IMR-90 (cell line): ENCODE results near the gene ETFB. TPM values are rescaled to one million over a fixed set of nuclear protein-coding genes. Genes with fewer than 3 reads are reported as not detected.

ENCODE experiments used
- ATAC-seq: fragments of 200-7000 bp; cut with Tn5 transposase; 2 replicates; pipeline ENCODE4 v1.9.1; 2020; ENCODE audit warnings: low read depth, mild to moderate bottlenecking, moderate library complexity
- BruUV-seq: library from RNA; stranded (reverse); fragments of 400-500 nt; replicated peaks from 2 replicates; lab custom pipeline; 2021; lab: Mats Ljungman, UMichigan
- CTCF ChIA-PET: fragments of 300-600 bp; formaldehyde crosslinking; extraction: SDS; loops from one replicate; lab custom pipeline; 2021; ENCODE audit warnings: antibody characterized with exemption; lab: Yijun Ruan, JAX
- POLR2A ChIA-PET: fragments of 300-600 bp; sonication (Branson Sonifier 250); formaldehyde crosslinking; loops from one replicate; lab custom pipeline; 2022; ENCODE audit warnings: antibody characterized with exemption; ENCODE audit not compliant: unreplicated experiment; lab: Charles Lee
- DNase-seq: peaks from one replicate; pipeline ENCODE4 v3.0.0; 2013
- H2AFZ ChIP-seq: replicated peaks from 2 replicates; pipeline ENCODE3; 2013; ENCODE audit warnings: low read length, mild to moderate bottlenecking; ENCODE audit not compliant: poor library complexity
- H2AK5ac ChIP-seq: 2 replicates; pipeline ENCODE4 v1.6.1; 2013; ENCODE audit warnings: low read depth, low read length, inconsistent platforms
- H2AK9ac ChIP-seq: replicated peaks from 2 replicates; pipeline ENCODE3; 2013; ENCODE audit warnings: mild to moderate bottlenecking, low read depth, low read length, moderate library complexity; ENCODE audit not compliant: poor library complexity
- H2BK120ac ChIP-seq: 2 replicates; pipeline ENCODE4 v1.6.1; 2013; ENCODE audit warnings: low read depth, low read length, inconsistent platforms
- H2BK15ac ChIP-seq: 3 replicates; pipeline ENCODE4 v1.6.1; 2013; ENCODE audit warnings: low read depth, low read length, inconsistent platforms
- H2BK20ac ChIP-seq: 2 replicates; pipeline ENCODE4 v1.6.1; 2013; ENCODE audit warnings: low read depth, mild to moderate bottlenecking, inconsistent platforms, low read length, moderate library complexity
- H2BK5ac ChIP-seq: 2 replicates; pipeline ENCODE4 v1.6.1; 2013; ENCODE audit warnings: mild to moderate bottlenecking, low read depth, low read length, inconsistent platforms; ENCODE audit not compliant: poor library complexity, severe bottlenecking
- H3K14ac ChIP-seq: replicated peaks from 2 replicates; pipeline ENCODE4 v1.6.1; 2013; ENCODE audit warnings: low read depth, low read length, inconsistent platforms
- H3K18ac ChIP-seq: 2 replicates; pipeline ENCODE4 v1.6.1; 2013; ENCODE audit warnings: low read depth, low read length, control low read depth
- H3K23ac ChIP-seq: 2 replicates; pipeline ENCODE4 v1.6.1; 2013; ENCODE audit warnings: low read depth, low read length, inconsistent platforms
- H3K27ac ChIP-seq: 2 replicates; pipeline ENCODE4 v1.5.1; 2013; ENCODE audit warnings: mild to moderate bottlenecking, control low read depth, low read length; ENCODE audit not compliant: insufficient read depth
- H3K27me3 ChIP-seq: 2 replicates; pipeline ENCODE4 v1.6.1; 2013; ENCODE audit warnings: low read length; ENCODE audit not compliant: control insufficient read depth, insufficient read depth
- H3K36me3 ChIP-seq: 2 replicates; pipeline ENCODE4 v1.6.1; 2013; ENCODE audit warnings: low read length, mixed read lengths; ENCODE audit not compliant: control insufficient read depth, insufficient read depth
- H3K4ac ChIP-seq: 2 replicates; pipeline ENCODE4 v1.6.1; 2013; ENCODE audit warnings: low read depth, low read length, inconsistent platforms
- H3K4me1 ChIP-seq: 2 replicates; pipeline ENCODE4 v1.6.1; 2013; ENCODE audit warnings: low read length, mixed read lengths; ENCODE audit not compliant: control insufficient read depth, insufficient read depth
- H3K4me2 ChIP-seq: 2 replicates; pipeline ENCODE4 v1.6.1; 2013; ENCODE audit warnings: low read depth, mild to moderate bottlenecking, control low read depth, low read length, moderate library complexity
- H3K4me3 ChIP-seq: 2 replicates; pipeline ENCODE4 v1.5.1; 2013; ENCODE audit warnings: low read depth, mild to moderate bottlenecking, control low read depth, low read length, moderate library complexity; ENCODE audit not compliant: insufficient read depth
- H3K56ac ChIP-seq: 2 replicates; pipeline ENCODE4 v1.6.1; 2013; ENCODE audit warnings: low read length, inconsistent platforms; ENCODE audit not compliant: insufficient read depth; ENCODE audit errors: extremely low read depth
- H3K79me1 ChIP-seq, 2 experiments: 2 replicates each; pipeline ENCODE4 v1.6.1; 2013; ENCODE audit warnings: low read length in 2 of 2, inconsistent platforms in 1 of 2, low read depth in 1 of 2
- H3K9ac ChIP-seq: 2 replicates; pipeline ENCODE4 v1.6.1; 2013; ENCODE audit warnings: low read depth, low read length, control low read depth
- H3K9me1 ChIP-seq: 2 replicates; pipeline ENCODE4 v1.6.1; 2013; ENCODE audit warnings: low read length, inconsistent platforms; ENCODE audit not compliant: insufficient read depth
- H3K9me3 ChIP-seq: 2 replicates; pipeline ENCODE4 v1.6.1; 2013; ENCODE audit warnings: low read length; ENCODE audit not compliant: control insufficient read depth, insufficient read depth
- H4K20me1 ChIP-seq: 2 replicates; pipeline ENCODE4 v1.6.1; 2013; ENCODE audit warnings: low read length, inconsistent platforms; ENCODE audit not compliant: insufficient read depth
- H4K5ac ChIP-seq: 2 replicates; pipeline ENCODE4 v1.6.1; 2013; ENCODE audit warnings: mild to moderate bottlenecking, low read depth, low read length, control low read depth
- H4K8ac ChIP-seq, 2 experiments: 2 replicates each; pipeline ENCODE4 v1.6.1; 2013; ENCODE audit warnings: low read depth in 2 of 2, low read length in 2 of 2, control low read depth in 1 of 2, inconsistent platforms in 1 of 2
- H4K91ac ChIP-seq: 2 replicates; pipeline ENCODE4 v1.6.1; 2013; ENCODE audit warnings: low read depth, low read length, inconsistent platforms; ENCODE audit not compliant: insufficient read depth
- ELK1 ChIP-seq: fragments of 150-350 bp; IDR thresholded peaks from 2 replicates; pipeline ENCODE4 v1.6.1; 2016; ENCODE audit warnings: low read depth, mild to moderate bottlenecking, low read length, moderate library complexity, borderline replicate concordance
- FOS ChIP-seq: fragments of 150-350 bp; IDR thresholded peaks from 2 replicates; pipeline ENCODE4 v1.6.1; 2016; ENCODE audit warnings: low read depth, low read length
- MAFK ChIP-seq: IDR thresholded peaks from 2 replicates; pipeline ENCODE4 v1.6.1; 2012; ENCODE audit warnings: low read depth, low read length, improper control_type of control experiment
- MAZ ChIP-seq: IDR thresholded peaks from 2 replicates; pipeline ENCODE4 v1.6.1; 2012; ENCODE audit warnings: low read depth, mild to moderate bottlenecking, low read length, improper control_type of control experiment, moderate library complexity, borderline replicate concordance
- MXI1 ChIP-seq: IDR thresholded peaks from 2 replicates; pipeline ENCODE4 v1.6.1; 2012; ENCODE audit warnings: low read depth, mild to moderate bottlenecking, low read length, moderate library complexity, borderline replicate concordance
- RAD21 ChIP-seq: IDR thresholded peaks from 2 replicates; pipeline ENCODE4 v1.6.1; 2012; ENCODE audit warnings: low read length, improper control_type of control experiment
- USF2 ChIP-seq: fragments of 150-350 bp; IDR thresholded peaks from 2 replicates; pipeline ENCODE4 v1.6.1; 2017; ENCODE audit warnings: mild to moderate bottlenecking, antibody characterized with exemption, low read length, low read depth
- WGBS, 2 experiments: methylation state at CpG; one replicate each; pipeline versions ENCODE4 v1.1.5 to v1.1.7; 2013; ENCODE audit warnings: missing lambda C conversion rate in 2 of 2; ENCODE audit not compliant: insufficient read length in 1 of 2; ENCODE audit errors: extremely low coverage in 2 of 2; 5-methylcytosine and 5-hydroxymethylcytosine counted together
- dilution Hi-C: fragments of 300-500 bp; cut with HindIII; formaldehyde crosslinking; loops from one replicate; pipeline ENCODE4 v1.14.3; 2018; ENCODE audit warnings: low sequenced_read_pairs; ENCODE audit not compliant: unreplicated experiment
- in situ Hi-C: fragments of 300-500 bp; cut with MboI; formaldehyde crosslinking; loops from 3 replicates; pipeline ENCODE4 v1.14.3; 2019; ENCODE audit warnings: low sequenced_read_pairs, inconsistent platforms, mixed read lengths
- intact Hi-C: fragments of 100-400 bp; cut with micrococcal nuclease; formaldehyde crosslinking; loops from 2 replicates; pipeline ENCODE4 v1.10.0; 2022
- polyA plus RNA-seq, 3 experiments: library from polyadenylated mRNA; depleted of rRNA; stranded (reverse); fragments of >200 nt; gene quantifications; 2 replicates each; pipeline ENCODE4 v1.2.3, GENCODE V29; 2012; ENCODE audit warnings: low replicate concordance in 1 of 3
- total RNA-seq: library from RNA; depleted of rRNA; stranded (reverse); fragments of >200 nt; gene quantifications from 2 replicates; pipeline ENCODE4 v1.2.3, GENCODE V29; 2012

Gene ETFB
- total and polyA plus RNA-seq, 2 of the 4 experiments (the other 2 are of a cell fraction), result 141 to 166 TPM

- no peak for ATAC-seq
- WGBS, 2 experiments, result 93% methylated on average over 6 of the region's 13 CpGs; no CpG with 5 or more reads in 1 of the 2 experiments
- ChIA-PET POLR2A (no interaction called here), CTCF (no interaction called here)
- no peak overlapping the region for H3K4me2 ChIP-seq
- no peak overlapping the region for H2AK9ac ChIP-seq
- no peak overlapping the region for H2BK20ac ChIP-seq
- H4K5ac ChIP-seq, result no peak overlapping the region
- BruUV-seq, result no TSS peak
- H2BK5ac ChIP-seq, result no peak overlapping the region
- no peaks in the 10 kb centered on the region for H3K36me3 ChIP-seq
- H3K4ac ChIP-seq, result no peak overlapping the region
- no peak overlapping the region for H3K14ac ChIP-seq
- no peak overlapping the region for H2BK15ac ChIP-seq
- H3K4me1 ChIP-seq, result no peaks in the 10 kb centered on the region
- H3K18ac ChIP-seq, result no peak overlapping the region
- H2AK5ac ChIP-seq, result no peak overlapping the region
- no peaks in the 10 kb centered on the region for H4K20me1 ChIP-seq
- H3K27ac ChIP-seq, result no peak overlapping the region
- H3K56ac ChIP-seq, result no peak overlapping the region
- in situ Hi-C loops (no loop called here), intact Hi-C loops (loop anchor here (5.0 kb wide), 2 partner anchors 85 to 440 kb away; no protein-coding TSS in a partner anchor), dilution Hi-C loops (no loop called here)
- no peak for DNase-seq
- H3K23ac ChIP-seq, result no peak overlapping the region
- no peak overlapping the region for H4K91ac ChIP-seq
- no peak overlapping the region for H4K8ac ChIP-seq
- TF ChIP-seq MAZ (no peak), MXI1 (no peak), USF2 (no peak), MAFK (no peak), ELK1 (no peak), FOS (no peak), RAD21 (no peak)
- no peaks in the 10 kb centered on the region for H3K79me1 ChIP-seq
- H3K9me1 ChIP-seq, result 0 out of 2 replicates have a peak, but pooled peaks cover 4% of the 10 kb centered on the region
- no peak overlapping the region for H2BK120ac ChIP-seq
- H3K27me3 ChIP-seq, result no peaks in the 10 kb centered on the region
- no peak overlapping the region for H3K4me3 ChIP-seq
- H3K9me3 ChIP-seq, result no peaks in the 10 kb centered on the region
- no peak overlapping the region for H3K9ac ChIP-seq
- H2AFZ ChIP-seq, result no peak overlapping the region
Measured at GRCh38 chr19:51337141-51337860, 28.9 kb downstream of the ETFB start.
